ENCODE measurements around the gene SGO1. TPM values are rescaled to one million over a fixed set of nuclear protein-coding genes. Genes with fewer than 3 reads are reported as not detected.

Gene SGO1
- total and polyA plus RNA-seq, 7 donors: 0.16 to 4.8 (median 1.4) TPM; not detected in 2

DNA sequence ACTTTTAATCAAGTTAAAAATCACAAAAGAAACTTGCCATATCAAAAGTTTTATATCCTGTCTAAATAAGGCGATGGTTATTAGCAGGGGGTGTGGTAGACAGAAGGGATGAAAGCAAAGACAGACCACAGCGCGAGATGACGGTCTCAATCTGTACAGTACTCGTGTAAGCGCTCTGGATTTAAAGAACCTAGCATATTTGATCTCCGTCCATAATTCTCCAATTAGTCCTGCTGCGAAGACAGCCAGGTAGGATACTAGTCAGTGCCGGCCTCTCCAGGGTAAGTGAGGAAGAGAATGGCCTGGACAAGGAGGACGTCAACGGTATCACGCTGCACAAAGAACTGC lies 701 bp downstream of the SGO1 start:
- Histone ChIP-seq H3K36me3 (no peaks in the 10 kb centered on the region), H3K4me1 (peaks cover 0 to 18% (median 11%) of the 10 kb centered on the region in 4 donors), H3K9me3 (no peaks in the 10 kb centered on the region), H3K4me3 (peak overlapping the region in 3 of 4 donors; percentile 53 to 69 (median 68)), H3K27me3 (no peaks in the 10 kb centered on the region), H3K27ac (no peak overlapping the region)
- intact Hi-C loops (cut with DNase I): no loop called here
- TF ChIP-seq EP300 (IDR thresholded peaks at IDR 0.05): no peak
- TF ChIP-seq CTCF (IDR thresholded peaks at IDR 0.05): no peak
- no peak for TF ChIP-seq POLR2A (IDR thresholded peaks at IDR 0.05)
- TF ChIP-seq POLR2AphosphoS5 (IDR thresholded peaks at IDR 0.05): no peak
- WGBS, 2 donors: 1 to 2% methylated on average over 12 of the region's 12 CpGs
- DNase-seq: no peak

DNA sequence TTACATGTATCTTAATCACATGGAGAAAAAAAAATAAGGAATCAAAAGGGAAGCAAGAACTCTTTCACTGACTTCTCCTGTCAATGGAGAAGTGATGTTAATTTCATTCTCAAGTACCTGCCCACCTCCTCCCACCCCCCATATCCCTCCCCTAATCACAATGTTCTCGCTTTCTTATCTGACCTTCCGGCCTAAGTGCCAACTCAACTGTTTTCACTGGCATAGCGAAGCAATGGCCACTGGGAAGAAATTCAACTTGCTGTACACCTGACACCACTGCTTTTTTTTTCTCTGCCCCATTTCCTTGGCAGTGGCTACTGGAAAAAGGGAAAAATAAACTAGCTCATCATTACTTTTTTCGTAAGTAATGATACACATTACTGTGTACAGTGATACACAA lies 3.8 kb downstream of the SGO1 start:
- no peaks in the 10 kb centered on the region for H3K27me3 ChIP-seq
- no peak overlapping the region for H3K4me3 ChIP-seq
- no peaks in the 10 kb centered on the region for H3K36me3 ChIP-seq
- WGBS, 2 donors: 96 to 97% methylated on average over 4 of the region's 4 CpGs
- no peak overlapping the region for H3K27ac ChIP-seq
- DNase-seq: no peak
- peaks cover 0 to 14% (median 10%) of the 10 kb centered on the region in 4 donors for H3K4me1 ChIP-seq
- H3K9me3 ChIP-seq: no peaks in the 10 kb centered on the region
- intact Hi-C loops (cut with DNase I): no loop called here
- TF ChIP-seq POLR2AphosphoS5 (IDR thresholded peaks at IDR 0.05) (no peak), POLR2A (IDR thresholded peaks at IDR 0.05) (no peak), CTCF (IDR thresholded peaks at IDR 0.05) (no peak), EP300 (IDR thresholded peaks at IDR 0.05) (no peak)

- Histone ChIP-seq H3K27ac (no peak overlapping the region), H3K27me3 (no peaks in the 10 kb centered on the region), H3K4me1 (peaks cover 0 to 9% (median 7%) of the 10 kb centered on the region in 4 donors), H3K9me3 (no peaks in the 10 kb centered on the region), H3K4me3 (no peak overlapping the region), H3K36me3 (no peaks in the 10 kb centered on the region)
- no peak for TF ChIP-seq POLR2AphosphoS5 (IDR thresholded peaks at IDR 0.05)
- no peak for DNase-seq
- intact Hi-C loops (cut with DNase I): no loop called here
- 87 to 89% methylated on average over 3 of the region's 3 CpGs for WGBS, 2 donors
Measured at GRCh38 chr3:20181276-20181675, 4.7 kb downstream of the SGO1 start.

DNA sequence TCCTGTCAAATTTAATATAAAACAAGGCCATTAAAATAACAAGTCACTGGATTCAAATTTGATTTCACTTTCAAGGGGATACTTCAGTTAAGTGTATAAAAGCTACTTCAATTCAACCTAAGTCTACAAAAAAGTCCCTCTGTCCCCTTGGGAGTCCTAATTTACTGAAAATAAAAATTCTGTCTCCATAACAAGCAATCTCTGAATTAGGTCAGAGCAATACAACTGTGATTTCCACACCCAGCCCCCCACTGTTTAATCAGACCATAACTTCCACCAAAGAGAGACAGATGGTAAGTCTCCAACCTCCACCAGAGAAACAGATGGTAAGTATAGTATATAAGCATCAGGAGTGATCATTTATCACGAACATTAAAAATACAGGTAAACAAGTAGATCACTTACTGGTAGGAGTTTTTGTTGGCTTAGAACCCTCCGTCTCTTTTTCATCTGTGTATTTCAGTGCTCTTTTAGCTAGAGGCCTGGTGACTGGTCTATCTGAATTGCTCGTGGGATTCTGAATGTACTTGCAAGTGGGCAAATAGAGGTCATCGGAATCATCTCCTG lies 12.1 kb downstream of the SGO1 start:
- TF ChIP-seq CTCF (IDR thresholded peaks at IDR 0.05) (no peak), POLR2AphosphoS5 (IDR thresholded peaks at IDR 0.05) (no peak), POLR2A (IDR thresholded peaks at IDR 0.05) (no peak), EP300 (IDR thresholded peaks at IDR 0.05) (no peak)
- Histone ChIP-seq H3K27ac (no peak overlapping the region), H3K4me1 (no peaks in the 10 kb centered on the region), H3K9me3 (no peaks in the 10 kb centered on the region), H3K4me3 (no peak overlapping the region), H3K27me3 (no peaks in the 10 kb centered on the region), H3K36me3 (no peaks in the 10 kb centered on the region)
- 69 to 83% methylated on average over 4 of the region's 4 CpGs for WGBS, 2 donors
- intact Hi-C loops (cut with DNase I): no loop called here
- no peak for DNase-seq

GRCh38 chr3:20161714-20162113 lies 24.3 kb downstream of the SGO1 start:
- intact Hi-C loops (cut with DNase I): no loop called here
- no peaks in the 10 kb centered on the region for H3K9me3 ChIP-seq
- 95 to 96% methylated on average over 2 of the region's 2 CpGs for WGBS, 2 donors
- DNase-seq: no peak
- no peaks in the 10 kb centered on the region for H3K27me3 ChIP-seq
- no peaks in the 10 kb centered on the region for H3K36me3 ChIP-seq
- TF ChIP-seq CTCF (IDR thresholded peaks at IDR 0.05) (no peak), EP300 (IDR thresholded peaks at IDR 0.05) (no peak)
- H3K27ac ChIP-seq: no peak overlapping the region
- H3K4me1 ChIP-seq: no peaks in the 10 kb centered on the region
- no peak overlapping the region for H3K4me3 ChIP-seq
